T47D (cell line): Measurements from ENCODE around the gene GLRX.

Source experiments
- DNase-seq, 2 experiments: peaks; one replicate each; pipeline versions ENCODE4 v3.0.0 to v3.0.0-alpha.2; 2011 to 2012; ENCODE audit warnings: low read depth in 1 of 2, low spot score in 1 of 2
- JUND ChIP-seq: IDR thresholded peaks from 2 replicates; pipeline ENCODE4 v1.6.1; 2012; ENCODE audit warnings: low read depth
- in situ Hi-C: cut with HindIII; loops from 2 replicates; pipeline ENCODE4 v1.10.0; 2016; ENCODE audit warnings: low sequenced_read_pairs, low pct_unique_long_range_greater_than_20kb

GLRX gene

GRCh38 chr5:95835682-95836385 is 13.3 kb upstream of the GLRX start:
- no peak for TF ChIP-seq JUND
- in situ Hi-C loops: no loop called here
- no peak for DNase-seq

- no peak for TF ChIP-seq JUND
- DNase-seq: no peak
- in situ Hi-C loops: no loop called here
Measured at GRCh38 chr5:95832664-95833063, 10.1 kb upstream of the GLRX start.

GRCh38 chr5:95830226-95830625 is 7.7 kb upstream of the GLRX start:
- no peak for TF ChIP-seq JUND
- in situ Hi-C loops: no loop called here
- no peak for DNase-seq

- in situ Hi-C loops: no loop called here
Measured at GRCh38 chr5:95827892-95828246, 5.3 kb upstream of the GLRX start.

GRCh38 chr5:95826949-95827891 is 4.7 kb upstream of the GLRX start:
- DNase-seq: no peak
- in situ Hi-C loops: no loop called here
- TF ChIP-seq JUND: no peak

More at GRCh38 chr5:95827892-95828246, 5.3 kb upstream of the GLRX start:
- TF ChIP-seq JUND: no peak
- no peak for DNase-seq

- in situ Hi-C loops: no loop called here
- no peak for DNase-seq
- no peak for TF ChIP-seq JUND
Measured at GRCh38 chr5:95825495-95825894, 3.0 kb upstream of the GLRX start.

- in situ Hi-C loops: no loop called here
- TF ChIP-seq JUND: no peak
- DNase-seq: no peak
Measured at GRCh38 chr5:95824747-95825146, 2.2 kb upstream of the GLRX start.

- no peak for TF ChIP-seq JUND
- in situ Hi-C loops: no loop called here
- DNase-seq: no peak
Measured at GRCh38 chr5:95823738-95824609, 1.4 kb upstream of the GLRX start.

GRCh38 chr5:95823218-95823737 is 752 bp upstream of the GLRX start:
- no peak for DNase-seq
- no peak for TF ChIP-seq JUND
- in situ Hi-C loops: no loop called here

- in situ Hi-C loops: no loop called here
- no peak for TF ChIP-seq JUND
- peak in 1 of 2 experiments; percentile 29 for DNase-seq
Measured at GRCh38 chr5:95822043-95822541, 434 bp downstream of the GLRX start.

GRCh38 chr5:95821110-95822021 is 1.2 kb downstream of the GLRX start:
- no peak for DNase-seq
- TF ChIP-seq JUND: no peak
- in situ Hi-C loops: no loop called here
